ENCODE data around the gene ZNF280B.

DNA sequence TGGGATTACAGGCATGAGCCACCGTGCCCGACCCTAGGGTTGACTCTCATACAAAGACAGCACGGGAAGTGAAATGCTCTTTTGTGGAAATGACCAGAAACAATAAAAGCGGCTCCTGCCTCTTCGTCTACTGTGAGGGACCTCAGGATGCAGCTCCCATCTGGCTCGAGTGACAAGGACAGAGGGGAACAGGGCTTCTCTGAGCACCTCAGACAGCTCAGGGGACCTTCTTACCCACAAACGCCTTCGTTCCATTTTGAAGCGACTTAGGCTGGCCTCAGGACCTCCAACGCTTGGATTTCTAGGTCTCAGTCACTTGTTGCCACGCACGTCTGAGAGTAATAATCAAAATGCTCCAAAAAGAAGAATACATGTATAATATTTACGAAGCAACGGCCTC lies 48.0 kb upstream of the ZNF280B start:
- TF ChIP-seq CHD2 (IDR thresholded peaks at IDR 0.05; ENCODE audit: low read depth, low read length) = no peak
- TF ChIP-seq ZNF782 (CRISPR knock-in tag; IDR thresholded peaks at IDR 0.05; ENCODE audit: borderline replicate concordance) = no peak
- TF ChIP-seq CREB1 (IDR thresholded peaks at IDR 0.05) = no peak
- no peak for TF ChIP-seq CREB1 (CRISPR knock-in tag; IDR thresholded peaks at IDR 0.05)
- TF ChIP-seq NPAS2 (CRISPR knock-in tag; IDR thresholded peaks at IDR 0.05; ENCODE audit: borderline replicate concordance) = no peak
- TF ChIP-seq POLR2A (IDR thresholded peaks at IDR 0.05; ENCODE audit: insufficient read depth in 1 of 2, low read depth in 2 of 2, low read length in 2 of 2) = no peak
- TF ChIP-seq, protein P1, sequence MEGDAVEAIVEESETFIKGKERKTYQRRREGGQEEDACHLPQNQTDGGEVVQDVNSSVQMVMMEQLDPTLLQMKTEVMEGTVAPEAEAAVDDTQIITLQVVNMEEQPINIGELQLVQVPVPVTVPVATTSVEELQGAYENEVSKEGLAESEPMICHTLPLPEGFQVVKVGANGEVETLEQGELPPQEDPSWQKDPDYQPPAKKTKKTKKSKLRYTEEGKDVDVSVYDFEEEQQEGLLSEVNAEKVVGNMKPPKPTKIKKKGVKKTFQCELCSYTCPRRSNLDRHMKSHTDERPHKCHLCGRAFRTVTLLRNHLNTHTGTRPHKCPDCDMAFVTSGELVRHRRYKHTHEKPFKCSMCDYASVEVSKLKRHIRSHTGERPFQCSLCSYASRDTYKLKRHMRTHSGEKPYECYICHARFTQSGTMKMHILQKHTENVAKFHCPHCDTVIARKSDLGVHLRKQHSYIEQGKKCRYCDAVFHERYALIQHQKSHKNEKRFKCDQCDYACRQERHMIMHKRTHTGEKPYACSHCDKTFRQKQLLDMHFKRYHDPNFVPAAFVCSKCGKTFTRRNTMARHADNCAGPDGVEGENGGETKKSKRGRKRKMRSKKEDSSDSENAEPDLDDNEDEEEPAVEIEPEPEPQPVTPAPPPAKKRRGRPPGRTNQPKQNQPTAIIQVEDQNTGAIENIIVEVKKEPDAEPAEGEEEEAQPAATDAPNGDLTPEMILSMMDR (CRISPR knock-in tag; IDR thresholded peaks at IDR 0.05) = no peak
- no peak for TF ChIP-seq RFX5 (IDR thresholded peaks at IDR 0.05; ENCODE audit: low read depth, low read length)
- no peak for TF ChIP-seq EP300 (IDR thresholded peaks at IDR 0.05; ENCODE audit: low read depth in 2 of 2, low read length in 2 of 2)
- no peak for TF ChIP-seq EP300 (CRISPR knock-in tag; IDR thresholded peaks at IDR 0.05; ENCODE audit: borderline replicate concordance)
- no peak for TF ChIP-seq TSC22D2 (CRISPR knock-in tag; IDR thresholded peaks at IDR 0.05; ENCODE audit: borderline replicate concordance)
- no peak for TF ChIP-seq ZNF274 (CRISPR knock-in tag; IDR thresholded peaks at IDR 0.05)
- TF ChIP-seq SP2 (CRISPR knock-in tag; IDR thresholded peaks at IDR 0.05) = no peak
- no peak for TF ChIP-seq TRIM24 (CRISPR knock-in tag; IDR thresholded peaks at IDR 0.05)
- no peak for TF ChIP-seq POLR2AphosphoS5 (IDR thresholded peaks at IDR 0.05; ENCODE audit: low read depth, low read length)

Measured in HepG2 (cell line).